IPS-15b (cell line): ENCODE results near the gene MID2.
"Not testable (repeated sequence)": the region's sequence is repeated elsewhere in the genome, so short reads cannot be mapped to it uniquely, and the experiment has no call there.

Experiments
- H3K27me3 ChIP-seq: one replicate; pipeline ENCODE4 v1.6.1; 2013; ENCODE audit warnings: low read length; ENCODE audit not compliant: control insufficient read depth, insufficient read depth
- H3K36me3 ChIP-seq: one replicate; pipeline ENCODE4 v1.6.1; 2013; ENCODE audit warnings: low read length; ENCODE audit not compliant: control insufficient read depth, insufficient read depth
- H3K4me1 ChIP-seq: one replicate; pipeline ENCODE4 v1.6.1; 2013; ENCODE audit warnings: mild to moderate bottlenecking, low read length; ENCODE audit not compliant: control insufficient read depth, insufficient read depth
- H3K4me3 ChIP-seq: one replicate; pipeline ENCODE4 v1.5.1; 2013; ENCODE audit warnings: low read depth, low read length
- H3K9ac ChIP-seq: one replicate; pipeline ENCODE4 v1.6.1; 2013; ENCODE audit warnings: low read depth, mild to moderate bottlenecking, low read length
- H3K9me3 ChIP-seq: one replicate; pipeline ENCODE4 v1.6.1; 2013; ENCODE audit warnings: mild to moderate bottlenecking, low read length; ENCODE audit not compliant: control insufficient read depth, insufficient read depth

MID2 gene

DNA sequence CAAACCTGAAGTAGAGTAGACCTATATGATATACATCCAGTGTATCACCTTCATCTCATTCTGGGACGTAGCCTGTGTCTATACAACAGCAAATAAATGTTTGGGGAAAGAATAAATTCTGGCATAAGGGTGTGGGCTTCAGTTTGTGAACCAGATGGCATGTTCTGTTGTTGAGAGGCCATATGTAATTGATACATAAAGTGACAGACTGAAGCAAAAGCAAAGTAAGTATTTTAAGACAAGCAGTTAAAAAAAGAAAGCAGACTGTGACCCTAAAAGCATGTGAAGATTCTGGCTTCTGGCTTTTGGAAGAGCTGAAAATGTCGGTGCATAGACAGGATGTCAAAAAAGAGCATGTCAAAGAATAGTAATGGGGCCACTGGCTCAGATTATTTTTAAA, 22.9 kb downstream of the MID2 start:
- Histone ChIP-seq H3K27me3 (no peaks in the 10 kb centered on the region), H3K36me3 (no peaks in the 10 kb centered on the region), H3K9me3 (no peaks in the 10 kb centered on the region), H3K9ac (no peak overlapping the region), H3K4me3 (no peak overlapping the region), H3K4me1 (peaks cover 4% of the 10 kb centered on the region)

DNA sequence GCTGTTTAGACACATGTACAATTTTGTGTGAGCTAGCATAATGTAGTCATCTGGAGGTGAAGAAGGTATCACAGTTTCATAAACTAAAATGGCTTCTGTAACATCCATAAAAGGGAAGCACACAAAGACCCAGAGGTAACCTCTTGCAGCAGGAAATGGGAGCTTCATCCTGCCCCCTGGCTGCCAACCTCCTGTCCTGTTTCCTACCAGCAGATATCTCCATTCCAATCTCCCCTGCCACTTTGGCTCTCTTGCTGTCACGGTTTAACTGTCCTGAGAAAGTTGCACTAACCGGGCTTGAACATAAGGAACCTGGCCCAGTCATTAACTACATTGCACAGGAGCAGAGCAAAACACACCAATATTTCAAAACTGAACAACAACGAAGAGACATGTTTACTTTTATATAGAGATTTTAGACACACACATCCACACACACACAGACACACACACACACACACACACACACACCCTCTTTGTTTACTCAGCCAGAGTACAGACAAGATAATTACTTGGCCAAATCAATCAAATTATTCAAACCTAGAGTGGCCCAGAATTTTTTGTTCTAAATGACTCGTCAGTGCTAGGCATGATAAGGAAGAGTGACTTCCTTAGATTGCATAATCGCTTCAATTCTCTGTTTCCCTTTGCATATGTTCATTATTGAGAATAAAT, 24.2 kb downstream of the MID2 start:
- Histone ChIP-seq H3K27me3 (no peaks in the 10 kb centered on the region), H3K9me3 (no peaks in the 10 kb centered on the region), H3K9ac (no peak overlapping the region), H3K4me1 (peaks cover 4% of the 10 kb centered on the region), H3K4me3 (no peak overlapping the region), H3K36me3 (no peaks in the 10 kb centered on the region)

DNA sequence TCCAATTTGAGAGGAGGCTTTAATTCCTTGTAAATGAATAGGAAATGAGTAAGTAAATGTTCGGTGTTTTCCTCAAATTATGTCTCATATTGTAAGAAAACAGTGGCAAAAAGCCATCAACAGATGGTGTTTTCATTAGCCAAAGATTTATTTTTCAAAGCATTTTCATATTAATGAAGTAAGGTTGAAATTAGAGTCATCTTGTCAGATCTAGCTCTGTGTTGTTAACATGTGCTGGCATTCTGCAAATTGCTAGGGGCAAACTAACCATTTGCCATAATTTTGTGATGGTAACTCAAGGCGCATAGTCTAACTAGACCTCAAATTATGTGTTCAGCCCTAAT, 24.7 kb downstream of the MID2 start:
- no peak overlapping the region for H3K9ac ChIP-seq
- no peaks in the 10 kb centered on the region for H3K27me3 ChIP-seq
- H3K4me1 ChIP-seq, result peaks cover 4% of the 10 kb centered on the region
- H3K36me3 ChIP-seq, result no peaks in the 10 kb centered on the region
- no peak overlapping the region for H3K4me3 ChIP-seq
- H3K9me3 ChIP-seq, result no peaks in the 10 kb centered on the region

DNA sequence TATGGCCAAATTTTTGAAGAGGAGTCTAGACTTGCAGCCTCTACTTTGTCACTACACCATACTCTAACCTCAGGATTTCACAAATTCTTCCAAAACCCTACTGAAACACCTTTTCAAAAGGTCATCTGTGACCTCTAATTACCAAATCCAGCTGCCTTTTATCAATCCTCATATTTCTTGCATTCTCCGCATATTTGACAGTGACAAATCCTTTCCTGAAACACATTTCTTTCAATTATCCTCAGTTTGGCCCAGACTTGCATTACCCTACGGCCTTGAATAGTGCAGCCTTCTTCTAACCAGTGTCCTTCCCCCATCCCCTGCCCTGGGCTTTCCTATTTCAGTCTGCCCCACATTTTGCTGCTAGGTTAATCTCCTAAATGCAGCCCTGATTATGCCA, 25.5 kb downstream of the MID2 start:
- H3K36me3 ChIP-seq, result no peaks in the 10 kb centered on the region
- H3K4me3 ChIP-seq, result no peak overlapping the region
- no peak overlapping the region for H3K9ac ChIP-seq
- no peaks in the 10 kb centered on the region for H3K27me3 ChIP-seq
- no peaks in the 10 kb centered on the region for H3K9me3 ChIP-seq
- H3K4me1 ChIP-seq, result peaks cover 4% of the 10 kb centered on the region

DNA sequence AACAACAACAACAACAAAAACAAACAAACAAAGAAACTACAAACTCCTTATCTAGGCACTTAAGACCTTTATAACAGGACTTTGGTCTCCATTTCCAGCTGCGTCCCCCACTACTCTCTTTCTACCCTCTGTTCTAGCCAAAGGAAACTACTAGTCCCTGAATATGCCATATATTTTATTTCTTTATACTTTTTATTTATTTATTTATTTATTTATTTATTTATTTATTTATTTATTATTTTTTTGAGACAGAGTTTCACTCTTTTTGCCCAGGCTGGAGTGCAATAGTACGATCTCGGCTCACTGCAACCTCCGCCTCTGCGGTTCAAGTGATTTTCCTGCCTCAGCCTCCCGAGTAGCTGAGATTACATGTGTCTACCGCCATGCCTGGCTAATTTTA, 26.0 kb downstream of the MID2 start:
- H3K9ac ChIP-seq, H3K27me3 ChIP-seq, H3K4me3 ChIP-seq, H3K4me1 ChIP-seq, H3K36me3 ChIP-seq, H3K9me3 ChIP-seq: not testable (repeated sequence)

DNA sequence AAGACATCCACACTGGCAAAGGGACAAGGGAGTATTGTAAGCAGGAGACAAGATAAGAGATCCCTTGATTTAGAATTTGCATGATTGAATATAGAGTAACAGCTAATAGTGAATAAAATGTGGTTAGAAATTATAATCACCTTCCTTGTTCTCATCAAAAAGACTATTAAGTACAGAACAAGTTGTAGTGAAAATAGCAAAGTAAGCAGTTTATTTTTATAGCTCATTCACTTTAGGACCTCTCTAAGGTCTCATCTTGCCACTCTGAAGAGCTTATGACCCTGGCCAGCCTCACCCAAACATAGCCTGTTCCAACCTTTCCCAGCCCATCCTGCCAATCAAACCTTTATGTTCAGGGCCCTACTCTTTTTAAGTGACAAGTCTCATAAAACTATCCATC, 30.6 kb downstream of the MID2 start:
- no peaks in the 10 kb centered on the region for H3K27me3 ChIP-seq
- peaks cover 4% of the 10 kb centered on the region for H3K4me1 ChIP-seq
- no peak overlapping the region for H3K9ac ChIP-seq
- no peaks in the 10 kb centered on the region for H3K36me3 ChIP-seq
- no peaks in the 10 kb centered on the region for H3K9me3 ChIP-seq
- no peak overlapping the region for H3K4me3 ChIP-seq

DNA sequence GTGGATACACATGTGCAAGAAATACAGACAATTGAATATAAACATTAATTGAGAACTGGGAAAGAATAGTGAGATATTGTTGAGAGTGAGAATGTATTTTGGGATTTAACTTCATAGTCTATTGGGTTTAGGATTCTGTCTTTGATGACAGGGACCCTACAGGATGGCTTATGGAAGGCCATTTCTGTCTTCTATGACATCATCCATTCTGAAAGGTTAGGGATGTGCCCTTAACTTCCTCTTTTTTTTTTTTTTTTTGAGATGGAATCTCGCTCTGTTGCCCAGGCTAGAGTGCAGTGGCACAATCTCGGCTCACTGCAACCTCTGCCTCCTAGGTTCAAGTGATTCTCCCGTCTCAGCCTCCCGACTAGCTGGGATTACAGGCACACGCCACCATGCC, 31.4 kb downstream of the MID2 start:
- not testable (repeated sequence) for H3K4me3 ChIP-seq, H3K27me3 ChIP-seq, H3K36me3 ChIP-seq, H3K4me1 ChIP-seq, H3K9me3 ChIP-seq, H3K9ac ChIP-seq

DNA sequence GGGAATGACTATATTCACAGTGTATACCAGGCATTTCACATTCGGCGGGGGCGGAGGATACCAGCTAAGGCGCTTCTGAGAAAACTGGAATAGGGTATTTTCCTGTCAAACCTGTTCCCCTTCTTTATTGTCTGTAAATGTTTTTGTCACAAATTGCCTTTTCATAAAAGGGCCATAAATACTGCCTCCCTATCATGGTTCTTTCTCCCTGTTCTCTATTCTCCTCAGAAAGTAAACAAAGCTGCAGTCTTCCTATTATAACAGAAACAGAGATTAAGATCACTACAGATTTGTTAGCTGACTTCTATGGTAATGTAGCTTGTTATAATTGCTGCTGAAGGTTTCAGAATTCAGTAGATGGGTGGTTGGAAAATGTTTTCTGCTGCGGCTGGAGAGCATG, 32.2 kb downstream of the MID2 start:
- Histone ChIP-seq H3K9ac (no peak overlapping the region), H3K27me3 (no peaks in the 10 kb centered on the region), H3K4me1 (peaks cover under 1% of the 10 kb centered on the region), H3K4me3 (no peak overlapping the region), H3K9me3 (no peaks in the 10 kb centered on the region), H3K36me3 (no peaks in the 10 kb centered on the region)

DNA sequence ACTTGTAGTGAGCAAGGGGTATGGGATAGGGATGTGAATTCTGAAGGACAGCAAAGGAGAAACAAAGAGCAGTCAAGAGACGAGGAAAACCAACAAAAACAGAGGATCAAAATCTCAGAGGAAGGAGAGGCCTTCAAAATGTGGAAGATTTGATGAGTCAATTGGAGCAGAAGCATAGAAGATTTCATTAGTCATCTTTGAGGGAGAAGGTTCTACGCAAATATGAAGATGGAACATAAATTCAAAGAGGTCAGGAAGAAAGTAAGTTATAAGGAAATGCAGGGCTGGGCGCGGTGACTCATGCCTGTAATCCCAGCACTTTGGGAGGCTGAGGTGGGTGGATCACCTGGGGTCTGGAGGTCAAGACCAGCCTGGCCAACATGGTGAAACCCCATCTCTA, 35.4 kb downstream of the MID2 start:
- Histone ChIP-seq H3K27me3 (no peaks in the 10 kb centered on the region), H3K36me3 (no peaks in the 10 kb centered on the region), H3K9me3 (no peaks in the 10 kb centered on the region), H3K4me1 (no peaks in the 10 kb centered on the region), H3K4me3 (no peak overlapping the region), H3K9ac (no peak overlapping the region)

DNA sequence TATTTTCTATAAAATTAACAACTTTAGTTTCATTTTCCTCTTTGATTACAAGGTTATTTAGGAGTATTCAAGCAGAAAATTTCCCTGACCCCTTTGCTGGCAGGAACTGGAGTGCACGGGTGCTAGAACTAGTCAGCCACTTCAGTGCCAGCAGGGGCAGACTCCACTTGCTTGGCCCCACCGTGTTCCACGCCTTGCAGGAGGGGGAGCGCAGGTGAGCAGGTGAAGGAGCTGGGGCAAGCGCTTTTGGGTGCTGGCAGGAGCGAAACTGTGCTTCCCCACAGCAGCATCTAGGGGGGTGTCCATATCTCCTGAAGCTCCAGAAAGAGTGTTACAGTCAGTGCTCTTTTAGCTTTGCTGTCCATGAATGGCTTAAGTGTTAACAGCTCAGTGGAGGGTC, 45.5 kb downstream of the MID2 start:
- Histone ChIP-seq H3K27me3 (no peaks in the 10 kb centered on the region), H3K9me3 (no peaks in the 10 kb centered on the region), H3K9ac (no peak overlapping the region), H3K4me3 (no peak overlapping the region), H3K4me1 (no peaks in the 10 kb centered on the region), H3K36me3 (no peaks in the 10 kb centered on the region)

DNA sequence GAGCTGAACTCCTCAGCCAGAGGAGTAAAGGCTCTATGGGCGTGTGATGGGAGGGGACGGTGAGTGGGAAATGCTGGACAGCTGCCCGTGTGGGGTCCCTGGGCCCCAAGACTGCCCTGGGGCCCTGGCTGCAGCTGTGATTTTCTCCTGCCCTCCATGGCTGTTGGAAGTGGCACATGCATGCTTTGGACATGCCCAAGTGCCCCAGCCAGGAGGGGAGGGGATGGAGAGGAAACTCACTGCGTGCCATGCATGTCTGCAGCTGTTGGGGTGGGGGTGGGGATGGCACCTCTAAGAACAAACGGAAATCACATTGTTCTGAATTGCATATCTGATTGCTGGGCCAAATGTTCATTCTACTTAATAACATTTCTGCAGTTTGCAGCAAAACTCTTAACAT, 52.4 kb downstream of the MID2 start:
- no peaks in the 10 kb centered on the region for H3K4me1 ChIP-seq
- no peak overlapping the region for H3K9ac ChIP-seq
- no peaks in the 10 kb centered on the region for H3K36me3 ChIP-seq
- no peaks in the 10 kb centered on the region for H3K9me3 ChIP-seq
- no peak overlapping the region for H3K4me3 ChIP-seq
- H3K27me3 ChIP-seq, result no peaks in the 10 kb centered on the region

DNA sequence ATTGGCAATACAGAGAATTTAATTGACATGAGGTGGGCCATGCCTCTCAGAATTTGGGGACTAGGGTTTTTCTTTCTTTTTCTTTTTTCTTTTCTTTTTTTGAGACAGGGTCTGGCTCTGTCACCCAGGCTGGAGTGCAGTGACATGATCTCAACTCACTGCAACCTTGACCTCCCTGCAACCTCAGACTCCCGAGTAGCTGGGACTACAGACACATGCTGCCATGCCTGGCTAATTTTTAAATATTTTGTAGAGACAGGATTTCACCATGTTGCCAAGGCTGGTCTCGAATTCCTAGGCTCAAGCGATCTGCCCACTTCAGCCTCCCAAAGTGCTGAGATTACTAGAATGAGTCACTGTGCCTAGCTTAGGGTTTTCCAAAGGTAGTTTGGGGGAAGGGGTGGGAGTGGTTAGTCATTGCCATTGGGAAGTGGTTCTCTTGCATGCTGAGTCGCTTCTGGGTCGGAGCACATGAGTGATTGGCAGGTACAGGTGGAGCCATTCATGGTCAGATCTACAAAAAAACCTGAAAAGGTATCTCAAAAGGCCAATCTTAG, 54.5 kb downstream of the MID2 start:
- H3K36me3 ChIP-seq, result no peaks in the 10 kb centered on the region
- no peak overlapping the region for H3K9ac ChIP-seq
- no peaks in the 10 kb centered on the region for H3K9me3 ChIP-seq
- H3K4me3 ChIP-seq, result no peak overlapping the region
- no peaks in the 10 kb centered on the region for H3K27me3 ChIP-seq
- H3K4me1 ChIP-seq, result no peaks in the 10 kb centered on the region
